Heart left ventricle (tissue), 16 donors: Measurements from ENCODE around the gene PRDM7. TPM values are rescaled to one million over a fixed set of nuclear protein-coding genes. Genes with fewer than 3 reads are reported as not detected.

Experiments
- ATAC-seq, 4 donors: fragments of 200-7000 bp; cut with Tn5 transposase; one replicate each; pipeline ENCODE4 v1.9.1; 2020 to 2022; ENCODE audit warnings: moderate library complexity in 4 of 4, mild to moderate bottlenecking in 3 of 4, moderate number of reproducible peaks in 1 of 4
- DNase-seq, 5 donors: peaks; one replicate each; pipeline ENCODE4 v3.0.0-alpha.2; 2020
- H3K27ac ChIP-seq, 12 donors: fragments of 200-600 bp; sonication (generic) in 4 of 12; one replicate each; pipeline versions ENCODE4 v1.5.0 to v1.8.0; 2016 to 2022; ENCODE audit warnings: mild to moderate bottlenecking in 2 of 12
- H3K27me3 ChIP-seq, 9 donors: fragments of 200-600 bp; sonication (generic) in 2 of 9; one replicate each; pipeline versions ENCODE4 v1.5.1 to v1.8.0; 2016 to 2022; ENCODE audit warnings: mild to moderate bottlenecking in 3 of 9
- H3K36me3 ChIP-seq, 9 donors: fragments of 200-600 bp; sonication (generic) in 2 of 9; one replicate each; pipeline versions ENCODE4 v1.5.0 to v1.8.0; 2018 to 2022; ENCODE audit warnings: mild to moderate bottlenecking in 2 of 9
- H3K4me1 ChIP-seq, 12 donors: fragments of 200-600 bp; sonication (generic) in 4 of 12; one replicate each; pipeline versions ENCODE4 v1.5.0 to v1.8.0; 2016 to 2022; ENCODE audit warnings: mild to moderate bottlenecking in 3 of 12
- H3K4me3 ChIP-seq, 12 donors: fragments of 200-600 bp; sonication (generic) in 4 of 12; one replicate each; pipeline versions ENCODE4 v1.5.0 to v1.8.0; 2017 to 2022; ENCODE audit warnings: mild to moderate bottlenecking in 9 of 12, moderate library complexity in 4 of 12
- H3K9me3 ChIP-seq, 12 donors: fragments of 200-600 bp; sonication (generic) in 4 of 12; one replicate each; pipeline versions ENCODE4 v1.5.0 to v1.8.0; 2016 to 2022; ENCODE audit warnings: mild to moderate bottlenecking in 1 of 12
- CTCF ChIP-seq, 12 donors: fragments of 200-600 bp; sonication (generic) in 4 of 12; IDR thresholded peaks; one replicate each; pipeline versions ENCODE4 v1.5.0 to v1.8.0; 2018 to 2022; ENCODE audit warnings: antibody characterized with exemption in 12 of 12, mild to moderate bottlenecking in 5 of 12
- POLR2A ChIP-seq, 2 donors: fragments of 450-650 bp; IDR thresholded peaks; one replicate each; pipeline ENCODE4 v1.6.1; 2017; ENCODE audit warnings: antibody characterized with exemption in 2 of 2, mild to moderate bottlenecking in 2 of 2, moderate library complexity in 2 of 2
- WGBS, 4 donors: extraction: QIAGEN DNeasy Blood & Tissue Kit in 2 of 4; methylation state at CpG; one replicate each; pipeline versions ENCODE4 v1.1.5 to v1.1.7; 2013 to 2018; 5-methylcytosine and 5-hydroxymethylcytosine counted together
- intact Hi-C, 10 donors: fragments of 100-400 bp; cut with DNase I; formaldehyde crosslinking; loops; one replicate each; pipeline versions ENCODE4 v1.11.1 to v1.14.2; 2022
- polyA plus RNA-seq, 2 donors: library from polyadenylated mRNA; stranded (reverse); fragments of 200-250 nt; gene quantifications; one replicate each; pipeline ENCODE4 v1.2.3, GENCODE V29; 2013
- total RNA-seq, 9 donors: library from RNA; depleted of rRNA in 2 of 9; stranded (reverse); fragments of >200 nt in 2 of 9; fragmentation: NEBNext Ultra II Directional in 3 of 9; extraction: Animal tissue kit (Norgen Biotek cat#: 25700) in 3 of 9; gene quantifications; one replicate each; pipeline versions ENCODE4 v1.1.0 to v1.2.4, GENCODE V29; 2016 to 2023
- donor health status: ischemic (EF 13 %, LVEDD 7.1; RV severe dilation, severe dysfunction).
- donor health status: healthy with polysubstance abuse.
- donor health status: DM: no; HTN: yes; CAD: no.
- donor health status: DM: no; HTN: no; CAD: no.
- donor health status: ischemic (EF 25% LVEDD 6.9; RV normal size, moderate dysfunction).
- donor health status: ischemic (EF 25% LVEDD 5.7; RV mildly dilated, moderate dysfunction).
- donor health status: healthy.
- donor health status: DM: yes; HTN: yes; CAD: no.
- donor health status: ischemic (EF 35%, LVEDD 5.7; RV mildly dilated, moderate dysfunction).
- donor health status: nonischemic (EF 11% LVEDD 7.7; RV severe dilation, severe dysfunction).
- donor health status: DM: yes; HTN: yes; CAD: no.
- donor health status: PGD.
- donor health status: ischemic (EF 29% LVEDD 5.4; RV normal size, mild dysfunction).
- donor health status: nonischemic (EF 23%, LVEDD 6.1; RV moderate dilation, normal function).

Gene PRDM7
- total and polyA plus RNA-seq, 11 donors = not detected

GRCh38 chr16:90046971-90047713, 30.0 kb downstream of the PRDM7 start:
- peaks cover 0 to 15% (median 11%) of the 10 kb centered on the region in 12 donors for H3K4me1 ChIP-seq
- H3K9me3 ChIP-seq = no peaks in the 10 kb centered on the region
- intact Hi-C loops = no loop called here
- H3K4me3 ChIP-seq = peak overlapping the region; percentile 17 to 52 (median 44)
- peak; percentile 8 to 68 (median 64) for ATAC-seq
- H3K27me3 ChIP-seq = peaks cover 0 to 14% (median 6%) of the 10 kb centered on the region in 9 donors
- peak overlapping the region in 2 of 12 donors; percentile 5 to 31 for H3K27ac ChIP-seq
- peak in 4 of 5 donors; percentile 45 to 74 (median 60) for DNase-seq
- WGBS, 4 donors = 1 to 4% (median 2%) methylated on average over 16 to 40 of the region's 40 CpGs
- TF ChIP-seq CTCF (IDR thresholded peaks at IDR 0.05) (no peak), POLR2A (IDR thresholded peaks at IDR 0.05) (no peak)
- H3K36me3 ChIP-seq = peaks cover 0 to 21% (median 17%) of the 10 kb centered on the region in 9 donors

GRCh38 chr16:90046122-90046970, 30.8 kb downstream of the PRDM7 start:
- no peaks in the 10 kb centered on the region for H3K9me3 ChIP-seq
- H3K27me3 ChIP-seq = peaks cover 0 to 14% (median 6%) of the 10 kb centered on the region in 9 donors
- intact Hi-C loops = no loop called here
- H3K27ac ChIP-seq = peak overlapping the region in 1 of 12 donors; percentile 5
- peak overlapping the region; percentile 17 to 52 (median 44) for H3K4me3 ChIP-seq
- H3K4me1 ChIP-seq = peaks cover 0 to 15% (median 11%) of the 10 kb centered on the region in 12 donors
- DNase-seq (no peak), ATAC-seq (peak in 3 of 4 donors; percentile 4 to 14 (median 13))
- no peak for TF ChIP-seq CTCF (IDR thresholded peaks at IDR 0.05)
- TF ChIP-seq POLR2A (IDR thresholded peaks at IDR 0.05) = no peak
- WGBS, 4 donors = 45 to 50% (median 47%) methylated on average over 19 to 23 of the region's 23 CpGs
- H3K36me3 ChIP-seq = peaks cover 0 to 28% (median 19%) of the 10 kb centered on the region in 9 donors

- H3K9me3 ChIP-seq = no peaks in the 10 kb centered on the region
- no peak for ATAC-seq
- no peak for DNase-seq
- no peak overlapping the region for H3K4me3 ChIP-seq
- intact Hi-C loops = no loop called here
- peaks cover 0 to 49% (median 32%) of the 10 kb centered on the region in 9 donors for H3K36me3 ChIP-seq
- TF ChIP-seq CTCF (IDR thresholded peaks at IDR 0.05) (no peak), POLR2A (IDR thresholded peaks at IDR 0.05) (no peak)
- no peak overlapping the region for H3K27ac ChIP-seq
- peaks cover 0 to 14% (median 6%) of the 10 kb centered on the region in 9 donors for H3K27me3 ChIP-seq
- WGBS, 4 donors = 84 to 97% (median 95%) methylated on average over 5 to 7 of the region's 7 CpGs
- H3K4me1 ChIP-seq = peaks cover 0 to 15% (median 11%) of the 10 kb centered on the region in 12 donors
Observed at GRCh38 chr16:90044111-90044551, 33.0 kb downstream of the PRDM7 start.

- ATAC-seq = no peak
- H3K36me3 ChIP-seq = peaks cover 0 to 55% (median 38%) of the 10 kb centered on the region in 9 donors
- no peak overlapping the region for H3K4me3 ChIP-seq
Observed at GRCh38 chr16:90043526-90043925, 33.6 kb downstream of the PRDM7 start.

More at GRCh38 chr16:90043526-90043925, 33.6 kb downstream of the PRDM7 start:
- intact Hi-C loops = no loop called here
- H3K27ac ChIP-seq = no peak overlapping the region
- 84 to 95% (median 93%) methylated on average over 18 to 20 of the region's 20 CpGs for WGBS, 4 donors
- peaks cover 0 to 15% (median 11%) of the 10 kb centered on the region in 12 donors for H3K4me1 ChIP-seq
- H3K27me3 ChIP-seq = peaks cover 0 to 14% (median 6%) of the 10 kb centered on the region in 9 donors
- no peak for DNase-seq
- TF ChIP-seq CTCF (IDR thresholded peaks at IDR 0.05) (no peak), POLR2A (IDR thresholded peaks at IDR 0.05) (no peak)
- no peaks in the 10 kb centered on the region for H3K9me3 ChIP-seq
